ENCODE data around the gene DHODH. TPM values are rescaled to one million over a fixed set of nuclear protein-coding genes. Genes with fewer than 3 reads are reported as not detected.
"Not testable (repeated sequence)": the region's sequence is repeated elsewhere in the genome, so short reads cannot be mapped to it uniquely, and the experiment has no call there.

The DHODH gene
- total RNA-seq, 1 donor from 2014 or later, result 5.2 TPM

GRCh38 chr16:72055911-72056310, 47.4 kb downstream of the DHODH start:
- H3K4me2 ChIP-seq (ENCODE audit: low read length), result no peak overlapping the region
- DNase-seq (ENCODE audit: low read depth), result no peak
- TF ChIP-seq EZH2 (IDR thresholded peaks at IDR 0.05; ENCODE audit: insufficient read depth, low read length) (no peak), CTCF (IDR thresholded peaks at IDR 0.05; ENCODE audit: insufficient read depth, low read depth, low read length) (no peak)
- no peaks in the 10 kb centered on the region for H3K27me3 ChIP-seq (ENCODE audit: insufficient read depth, low read length)
- no peaks in the 10 kb centered on the region for H3K4me1 ChIP-seq (ENCODE audit: insufficient read depth, low read length)
- no peak overlapping the region for H3K9ac ChIP-seq (ENCODE audit: low read length)
- Mint-ChIP-seq H3K27ac (ENCODE audit: unreplicated experiment) (no peak overlapping the region), H3K27me3 (ENCODE audit: low read depth, unreplicated experiment) (peaks cover 19% of the 10 kb centered on the region), H3K4me3 (ENCODE audit: unreplicated experiment) (no peak overlapping the region), H3K9me3 (ENCODE audit: unreplicated experiment) (no peaks in the 10 kb centered on the region), H3K4me1 (ENCODE audit: low read depth, unreplicated experiment) (peaks cover 2% of the 10 kb centered on the region), H3K36me3 (ENCODE audit: low read depth, unreplicated experiment) (no peaks in the 10 kb centered on the region)
- FAIRE-seq, result no peak
- H2AFZ ChIP-seq (ENCODE audit: low read depth, low read length), result no peak overlapping the region
- H3K27ac ChIP-seq (ENCODE audit: low read depth, low read length), result no peak overlapping the region
- no peaks in the 10 kb centered on the region for H4K20me1 ChIP-seq (ENCODE audit: insufficient read depth, low read length)
- no peaks in the 10 kb centered on the region for H3K36me3 ChIP-seq (ENCODE audit: insufficient read depth, low read length)
- no peaks in the 10 kb centered on the region for H3K9me3 ChIP-seq (ENCODE audit: insufficient read depth, low read depth, low read length)
- no peak overlapping the region for H3K4me3 ChIP-seq (ENCODE audit: insufficient read depth, low read depth, low read length)
- H3K79me2 ChIP-seq (ENCODE audit: insufficient read depth, low read length), result no peaks in the 10 kb centered on the region

- H3K4me3 Mint-ChIP-seq (ENCODE audit: unreplicated experiment); H2AFZ ChIP-seq (ENCODE audit: low read depth, low read length); H3K9me3 Mint-ChIP-seq (ENCODE audit: unreplicated experiment); H3K27me3 ChIP-seq (ENCODE audit: insufficient read depth, low read length); H4K20me1 ChIP-seq (ENCODE audit: insufficient read depth, low read length); H3K36me3 Mint-ChIP-seq (ENCODE audit: low read depth, unreplicated experiment); H3K27ac ChIP-seq (ENCODE audit: low read depth, low read length); H3K79me2 ChIP-seq (ENCODE audit: insufficient read depth, low read length); H3K4me2 ChIP-seq (ENCODE audit: low read length); H3K4me1 Mint-ChIP-seq (ENCODE audit: low read depth, unreplicated experiment); H3K4me3 ChIP-seq (ENCODE audit: insufficient read depth, low read depth, low read length); H3K9ac ChIP-seq (ENCODE audit: low read length); H3K9me3 ChIP-seq (ENCODE audit: insufficient read depth, low read depth, low read length); H3K27ac Mint-ChIP-seq (ENCODE audit: unreplicated experiment); H3K4me1 ChIP-seq (ENCODE audit: insufficient read depth, low read length); H3K36me3 ChIP-seq (ENCODE audit: insufficient read depth, low read length); DNase-seq (ENCODE audit: low read depth); FAIRE-seq: not testable (repeated sequence)
- H3K27me3 Mint-ChIP-seq (ENCODE audit: low read depth, unreplicated experiment), result peaks cover 24% of the 10 kb centered on the region
These were observed 48.8 kb downstream of the DHODH start for GRCh38 chr16:72057313-72057712.

- H3K36me3 Mint-ChIP-seq (ENCODE audit: low read depth, unreplicated experiment); H3K4me1 ChIP-seq (ENCODE audit: insufficient read depth, low read length); FAIRE-seq; H4K20me1 ChIP-seq (ENCODE audit: insufficient read depth, low read length); H2AFZ ChIP-seq (ENCODE audit: low read depth, low read length); H3K36me3 ChIP-seq (ENCODE audit: insufficient read depth, low read length); H3K9me3 ChIP-seq (ENCODE audit: insufficient read depth, low read depth, low read length); DNase-seq (ENCODE audit: low read depth); H3K79me2 ChIP-seq (ENCODE audit: insufficient read depth, low read length); H3K27ac ChIP-seq (ENCODE audit: low read depth, low read length); H3K4me3 ChIP-seq (ENCODE audit: insufficient read depth, low read depth, low read length); H3K27ac Mint-ChIP-seq (ENCODE audit: unreplicated experiment); H3K4me1 Mint-ChIP-seq (ENCODE audit: low read depth, unreplicated experiment); H3K9ac ChIP-seq (ENCODE audit: low read length); H3K9me3 Mint-ChIP-seq (ENCODE audit: unreplicated experiment); H3K27me3 ChIP-seq (ENCODE audit: insufficient read depth, low read length); H3K4me3 Mint-ChIP-seq (ENCODE audit: unreplicated experiment); H3K4me2 ChIP-seq (ENCODE audit: low read length): not testable (repeated sequence)
- peaks cover 25% of the 10 kb centered on the region for H3K27me3 Mint-ChIP-seq (ENCODE audit: low read depth, unreplicated experiment)
These were observed 50.5 kb downstream of the DHODH start for GRCh38 chr16:72059060-72059459.

GRCh38 chr16:72060405-72060804, 51.9 kb downstream of the DHODH start:
- no peak overlapping the region for H3K27ac ChIP-seq (ENCODE audit: low read depth, low read length)
- no peaks in the 10 kb centered on the region for H3K79me2 ChIP-seq (ENCODE audit: insufficient read depth, low read length)
- FAIRE-seq, result no peak
- DNase-seq (ENCODE audit: low read depth), result no peak
- no peaks in the 10 kb centered on the region for H3K9me3 ChIP-seq (ENCODE audit: insufficient read depth, low read depth, low read length)
- H3K4me1 ChIP-seq (ENCODE audit: insufficient read depth, low read length), result no peaks in the 10 kb centered on the region
- no peak overlapping the region for H3K9ac ChIP-seq (ENCODE audit: low read length)
- Mint-ChIP-seq H3K4me3 (ENCODE audit: unreplicated experiment) (no peak overlapping the region), H3K27me3 (ENCODE audit: low read depth, unreplicated experiment) (peaks cover 18% of the 10 kb centered on the region), H3K4me1 (ENCODE audit: low read depth, unreplicated experiment) (peaks cover 2% of the 10 kb centered on the region), H3K9me3 (ENCODE audit: unreplicated experiment) (peaks cover 3% of the 10 kb centered on the region), H3K27ac (ENCODE audit: unreplicated experiment) (no peak overlapping the region), H3K36me3 (ENCODE audit: low read depth, unreplicated experiment) (no peaks in the 10 kb centered on the region)
- H3K4me3 ChIP-seq (ENCODE audit: insufficient read depth, low read depth, low read length), result no peak overlapping the region
- H3K36me3 ChIP-seq (ENCODE audit: insufficient read depth, low read length), result no peaks in the 10 kb centered on the region
- TF ChIP-seq EZH2 (IDR thresholded peaks at IDR 0.05; ENCODE audit: insufficient read depth, low read length), result no peak
- no peak for TF ChIP-seq CTCF (IDR thresholded peaks at IDR 0.05; ENCODE audit: insufficient read depth, low read depth, low read length)
- no peaks in the 10 kb centered on the region for H4K20me1 ChIP-seq (ENCODE audit: insufficient read depth, low read length)
- no peaks in the 10 kb centered on the region for H3K27me3 ChIP-seq (ENCODE audit: insufficient read depth, low read length)
- no peak overlapping the region for H2AFZ ChIP-seq (ENCODE audit: low read depth, low read length)
- H3K4me2 ChIP-seq (ENCODE audit: low read length), result no peak overlapping the region

Measured in astrocyte (in vitro differentiated cells and primary cell).